ENCODE results near the gene GOLT1A.

DNA sequence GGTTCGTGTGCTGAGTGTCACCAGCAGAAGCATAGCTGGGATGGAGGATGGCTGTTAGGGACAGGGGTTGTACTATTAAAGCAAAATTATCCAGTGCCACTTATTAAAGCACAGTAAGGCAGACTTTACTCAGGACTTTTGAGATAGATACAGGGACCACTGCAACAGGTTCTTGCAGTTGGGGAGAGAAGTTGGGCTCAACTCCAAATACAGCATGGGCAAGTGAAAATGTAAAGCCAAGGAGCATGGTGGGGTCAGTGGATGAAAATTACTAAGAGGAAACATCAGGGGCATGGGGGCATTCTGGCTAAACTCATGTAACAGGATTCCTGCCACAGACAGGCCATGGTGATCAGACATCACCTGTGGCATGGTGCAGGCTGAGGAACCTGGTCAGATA, 32.7 kb downstream of the GOLT1A start:
- TF ChIP-seq, protein P1, sequence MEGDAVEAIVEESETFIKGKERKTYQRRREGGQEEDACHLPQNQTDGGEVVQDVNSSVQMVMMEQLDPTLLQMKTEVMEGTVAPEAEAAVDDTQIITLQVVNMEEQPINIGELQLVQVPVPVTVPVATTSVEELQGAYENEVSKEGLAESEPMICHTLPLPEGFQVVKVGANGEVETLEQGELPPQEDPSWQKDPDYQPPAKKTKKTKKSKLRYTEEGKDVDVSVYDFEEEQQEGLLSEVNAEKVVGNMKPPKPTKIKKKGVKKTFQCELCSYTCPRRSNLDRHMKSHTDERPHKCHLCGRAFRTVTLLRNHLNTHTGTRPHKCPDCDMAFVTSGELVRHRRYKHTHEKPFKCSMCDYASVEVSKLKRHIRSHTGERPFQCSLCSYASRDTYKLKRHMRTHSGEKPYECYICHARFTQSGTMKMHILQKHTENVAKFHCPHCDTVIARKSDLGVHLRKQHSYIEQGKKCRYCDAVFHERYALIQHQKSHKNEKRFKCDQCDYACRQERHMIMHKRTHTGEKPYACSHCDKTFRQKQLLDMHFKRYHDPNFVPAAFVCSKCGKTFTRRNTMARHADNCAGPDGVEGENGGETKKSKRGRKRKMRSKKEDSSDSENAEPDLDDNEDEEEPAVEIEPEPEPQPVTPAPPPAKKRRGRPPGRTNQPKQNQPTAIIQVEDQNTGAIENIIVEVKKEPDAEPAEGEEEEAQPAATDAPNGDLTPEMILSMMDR (conservative IDR thresholded peaks at IDR 0.05 in 1 of 2, IDR thresholded peaks at IDR 0.05 in 1 of 2; ENCODE audit: low read depth in 1 of 2, low read length in 2 of 2): no peak
- TF ChIP-seq EZH2 (IDR thresholded peaks at IDR 0.05; ENCODE audit: low read length, missing control alignments): no peak
